IMR-90 (cell line): ENCODE data around the gene SCYGR5. TPM values are rescaled to one million over a fixed set of nuclear protein-coding genes. Genes with fewer than 3 reads are reported as not detected.

ENCODE experiments used
- ATAC-seq: fragments of 200-7000 bp; cut with Tn5 transposase; 2 replicates; pipeline ENCODE4 v1.9.1; 2020; ENCODE audit warnings: low read depth, mild to moderate bottlenecking, moderate library complexity
- BruUV-seq: library from RNA; stranded (reverse); fragments of 400-500 nt; replicated peaks from 2 replicates; lab custom pipeline; 2021; lab: Mats Ljungman, UMichigan
- CTCF ChIA-PET: fragments of 300-600 bp; formaldehyde crosslinking; extraction: SDS; loops from one replicate; lab custom pipeline; 2021; ENCODE audit warnings: antibody characterized with exemption; lab: Yijun Ruan, JAX
- POLR2A ChIA-PET: fragments of 300-600 bp; sonication (Branson Sonifier 250); formaldehyde crosslinking; loops from one replicate; lab custom pipeline; 2022; ENCODE audit warnings: antibody characterized with exemption; ENCODE audit not compliant: unreplicated experiment; lab: Charles Lee
- DNase-seq: peaks from one replicate; pipeline ENCODE4 v3.0.0; 2013
- H2AFZ ChIP-seq: replicated peaks from 2 replicates; pipeline ENCODE3; 2013; ENCODE audit warnings: low read length, mild to moderate bottlenecking; ENCODE audit not compliant: poor library complexity
- H2AK5ac ChIP-seq: 2 replicates; pipeline ENCODE4 v1.6.1; 2013; ENCODE audit warnings: low read depth, low read length, inconsistent platforms
- H2AK9ac ChIP-seq: replicated peaks from 2 replicates; pipeline ENCODE3; 2013; ENCODE audit warnings: mild to moderate bottlenecking, low read depth, low read length, moderate library complexity; ENCODE audit not compliant: poor library complexity
- H2BK120ac ChIP-seq: 2 replicates; pipeline ENCODE4 v1.6.1; 2013; ENCODE audit warnings: low read depth, low read length, inconsistent platforms
- H2BK15ac ChIP-seq: 3 replicates; pipeline ENCODE4 v1.6.1; 2013; ENCODE audit warnings: low read depth, low read length, inconsistent platforms
- H2BK20ac ChIP-seq: 2 replicates; pipeline ENCODE4 v1.6.1; 2013; ENCODE audit warnings: low read depth, mild to moderate bottlenecking, inconsistent platforms, low read length, moderate library complexity
- H2BK5ac ChIP-seq: 2 replicates; pipeline ENCODE4 v1.6.1; 2013; ENCODE audit warnings: mild to moderate bottlenecking, low read depth, low read length, inconsistent platforms; ENCODE audit not compliant: poor library complexity, severe bottlenecking
- H3K14ac ChIP-seq: replicated peaks from 2 replicates; pipeline ENCODE4 v1.6.1; 2013; ENCODE audit warnings: low read depth, low read length, inconsistent platforms
- H3K18ac ChIP-seq: 2 replicates; pipeline ENCODE4 v1.6.1; 2013; ENCODE audit warnings: low read depth, low read length, control low read depth
- H3K23ac ChIP-seq: 2 replicates; pipeline ENCODE4 v1.6.1; 2013; ENCODE audit warnings: low read depth, low read length, inconsistent platforms
- H3K27ac ChIP-seq: 2 replicates; pipeline ENCODE4 v1.5.1; 2013; ENCODE audit warnings: mild to moderate bottlenecking, control low read depth, low read length; ENCODE audit not compliant: insufficient read depth
- H3K27me3 ChIP-seq: 2 replicates; pipeline ENCODE4 v1.6.1; 2013; ENCODE audit warnings: low read length; ENCODE audit not compliant: control insufficient read depth, insufficient read depth
- H3K36me3 ChIP-seq: 2 replicates; pipeline ENCODE4 v1.6.1; 2013; ENCODE audit warnings: low read length, mixed read lengths; ENCODE audit not compliant: control insufficient read depth, insufficient read depth
- H3K4ac ChIP-seq: 2 replicates; pipeline ENCODE4 v1.6.1; 2013; ENCODE audit warnings: low read depth, low read length, inconsistent platforms
- H3K4me1 ChIP-seq: 2 replicates; pipeline ENCODE4 v1.6.1; 2013; ENCODE audit warnings: low read length, mixed read lengths; ENCODE audit not compliant: control insufficient read depth, insufficient read depth
- H3K4me2 ChIP-seq: 2 replicates; pipeline ENCODE4 v1.6.1; 2013; ENCODE audit warnings: low read depth, mild to moderate bottlenecking, control low read depth, low read length, moderate library complexity
- H3K4me3 ChIP-seq: 2 replicates; pipeline ENCODE4 v1.5.1; 2013; ENCODE audit warnings: low read depth, mild to moderate bottlenecking, control low read depth, low read length, moderate library complexity; ENCODE audit not compliant: insufficient read depth
- H3K56ac ChIP-seq: 2 replicates; pipeline ENCODE4 v1.6.1; 2013; ENCODE audit warnings: low read length, inconsistent platforms; ENCODE audit not compliant: insufficient read depth; ENCODE audit errors: extremely low read depth
- H3K79me1 ChIP-seq, 2 experiments: 2 replicates each; pipeline ENCODE4 v1.6.1; 2013; ENCODE audit warnings: low read length in 2 of 2, inconsistent platforms in 1 of 2, low read depth in 1 of 2
- H3K9ac ChIP-seq: 2 replicates; pipeline ENCODE4 v1.6.1; 2013; ENCODE audit warnings: low read depth, low read length, control low read depth
- H3K9me1 ChIP-seq: 2 replicates; pipeline ENCODE4 v1.6.1; 2013; ENCODE audit warnings: low read length, inconsistent platforms; ENCODE audit not compliant: insufficient read depth
- H3K9me3 ChIP-seq: 2 replicates; pipeline ENCODE4 v1.6.1; 2013; ENCODE audit warnings: low read length; ENCODE audit not compliant: control insufficient read depth, insufficient read depth
- H4K20me1 ChIP-seq: 2 replicates; pipeline ENCODE4 v1.6.1; 2013; ENCODE audit warnings: low read length, inconsistent platforms; ENCODE audit not compliant: insufficient read depth
- H4K5ac ChIP-seq: 2 replicates; pipeline ENCODE4 v1.6.1; 2013; ENCODE audit warnings: mild to moderate bottlenecking, low read depth, low read length, control low read depth
- H4K8ac ChIP-seq, 2 experiments: 2 replicates each; pipeline ENCODE4 v1.6.1; 2013; ENCODE audit warnings: low read depth in 2 of 2, low read length in 2 of 2, control low read depth in 1 of 2, inconsistent platforms in 1 of 2
- H4K91ac ChIP-seq: 2 replicates; pipeline ENCODE4 v1.6.1; 2013; ENCODE audit warnings: low read depth, low read length, inconsistent platforms; ENCODE audit not compliant: insufficient read depth
- BHLHE40 ChIP-seq: fragments of 150-350 bp; IDR thresholded peaks from 2 replicates; pipeline ENCODE4 v1.6.1; 2016; ENCODE audit warnings: mild to moderate bottlenecking, low read depth, low read length
- CEBPB ChIP-seq: IDR thresholded peaks from 2 replicates; pipeline ENCODE4 v1.6.1; 2012; ENCODE audit warnings: low read depth, low read length, improper control_type of control experiment
- CHD1 ChIP-seq: IDR thresholded peaks from 2 replicates; pipeline ENCODE4 v1.6.1; 2012; ENCODE audit warnings: low read depth, low read length, improper control_type of control experiment
- CTCF ChIP-seq: conservative IDR thresholded peaks from 2 replicates; pipeline ENCODE4 v1.5.1; 2012; ENCODE audit warnings: mild to moderate bottlenecking, low read depth, low read length, improper control_type of control experiment
- ELK1 ChIP-seq: fragments of 150-350 bp; IDR thresholded peaks from 2 replicates; pipeline ENCODE4 v1.6.1; 2016; ENCODE audit warnings: low read depth, mild to moderate bottlenecking, low read length, moderate library complexity, borderline replicate concordance
- FOS ChIP-seq: fragments of 150-350 bp; IDR thresholded peaks from 2 replicates; pipeline ENCODE4 v1.6.1; 2016; ENCODE audit warnings: low read depth, low read length
- MAFK ChIP-seq: IDR thresholded peaks from 2 replicates; pipeline ENCODE4 v1.6.1; 2012; ENCODE audit warnings: low read depth, low read length, improper control_type of control experiment
- MAZ ChIP-seq: IDR thresholded peaks from 2 replicates; pipeline ENCODE4 v1.6.1; 2012; ENCODE audit warnings: low read depth, mild to moderate bottlenecking, low read length, improper control_type of control experiment, moderate library complexity, borderline replicate concordance
- NFE2L2 ChIP-seq: fragments of 150-350 bp; IDR thresholded peaks from 2 replicates; pipeline ENCODE4 v1.6.1; 2016; ENCODE audit warnings: low read depth, mild to moderate bottlenecking, low read length
- RAD21 ChIP-seq: IDR thresholded peaks from 2 replicates; pipeline ENCODE4 v1.6.1; 2012; ENCODE audit warnings: low read length, improper control_type of control experiment
- RCOR1 ChIP-seq: IDR thresholded peaks from 2 replicates; pipeline ENCODE4 v1.6.1; 2012; ENCODE audit warnings: mild to moderate bottlenecking, low read length, improper control_type of control experiment; ENCODE audit not compliant: insufficient replicate concordance
- SMC3 ChIP-seq: fragments of 150-350 bp; IDR thresholded peaks from 2 replicates; pipeline ENCODE4 v1.6.1; 2016; ENCODE audit warnings: low read depth, mild to moderate bottlenecking, antibody characterized with exemption, low read length, moderate library complexity
- USF2 ChIP-seq: fragments of 150-350 bp; IDR thresholded peaks from 2 replicates; pipeline ENCODE4 v1.6.1; 2017; ENCODE audit warnings: mild to moderate bottlenecking, antibody characterized with exemption, low read length, low read depth
- WGBS, 2 experiments: methylation state at CpG; one replicate each; pipeline versions ENCODE4 v1.1.5 to v1.1.7; 2013; ENCODE audit warnings: missing lambda C conversion rate in 2 of 2; ENCODE audit not compliant: insufficient read length in 1 of 2; ENCODE audit errors: extremely low coverage in 2 of 2; 5-methylcytosine and 5-hydroxymethylcytosine counted together
- dilution Hi-C: fragments of 300-500 bp; cut with HindIII; formaldehyde crosslinking; loops from one replicate; pipeline ENCODE4 v1.14.3; 2018; ENCODE audit warnings: low sequenced_read_pairs; ENCODE audit not compliant: unreplicated experiment
- in situ Hi-C: fragments of 300-500 bp; cut with MboI; formaldehyde crosslinking; loops from 3 replicates; pipeline ENCODE4 v1.14.3; 2019; ENCODE audit warnings: low sequenced_read_pairs, inconsistent platforms, mixed read lengths
- intact Hi-C: fragments of 100-400 bp; cut with micrococcal nuclease; formaldehyde crosslinking; loops from 2 replicates; pipeline ENCODE4 v1.10.0; 2022
- polyA plus RNA-seq, 3 experiments: library from polyadenylated mRNA; depleted of rRNA; stranded (reverse); fragments of >200 nt; gene quantifications; 2 replicates each; pipeline ENCODE4 v1.2.3, GENCODE V29; 2012; ENCODE audit warnings: low replicate concordance in 1 of 3
- total RNA-seq: library from RNA; depleted of rRNA; stranded (reverse); fragments of >200 nt; gene quantifications from 2 replicates; pipeline ENCODE4 v1.2.3, GENCODE V29; 2012

The SCYGR5 gene
- total and polyA plus RNA-seq, 2 of the 4 experiments (the other 2 are of a cell fraction) = not detected

- peak; percentile 7 for DNase-seq
Measured at GRCh38 chr2:227703280-227703732, 36.7 kb downstream of the SCYGR5 start.

More at GRCh38 chr2:227703280-227703732, 36.7 kb downstream of the SCYGR5 start:
- Histone ChIP-seq H3K4me2 (no peak overlapping the region; the same call in 1 of the 2 replicates), H2BK20ac (no peak overlapping the region), H2BK5ac (no peak overlapping the region), H3K9me1 (no peaks in the 10 kb centered on the region), H3K27me3 (no peaks in the 10 kb centered on the region), H3K27ac (no peak overlapping the region), H4K91ac (no peak overlapping the region), H3K18ac (no peak overlapping the region), H2BK120ac (no peak overlapping the region), H2AK9ac (no peak overlapping the region), H4K5ac (no peak overlapping the region), H4K20me1 (no peaks in the 10 kb centered on the region), H3K23ac (no peak overlapping the region), H4K8ac (no peak overlapping the region), H3K9ac (no peak overlapping the region), H2AFZ (no peak overlapping the region), H3K4me1 (no peaks in the 10 kb centered on the region), H2BK15ac (no peak overlapping the region), H3K4me3 (no peak overlapping the region), H3K4ac (no peak overlapping the region), H2AK5ac (no peak overlapping the region), H3K56ac (no peak overlapping the region), H3K9me3 (no peaks in the 10 kb centered on the region), H3K36me3 (no peaks in the 10 kb centered on the region), H3K14ac (no peak overlapping the region), H3K79me1 (no peaks in the 10 kb centered on the region)
- TF ChIP-seq USF2 (no peak), MAZ (no peak), SMC3 (no peak), NFE2L2 (no peak), ELK1 (no peak), CTCF (no peak), MAFK (no peak), CHD1 (no peak), FOS (no peak), CEBPB (no peak), RCOR1 (no peak), RAD21 (no peak), BHLHE40 (no peak)
- BruUV-seq = no TSS peak
- ChIA-PET POLR2A (no interaction called here), CTCF (interaction anchor here (0.7 kb wide), 1 partner anchor 45 kb away, joined by 3 read pairs; no protein-coding TSS in a partner anchor)
- in situ Hi-C loops = no loop called here
- intact Hi-C loops = no loop called here
- dilution Hi-C loops = no loop called here
- no CpG with 5 or more reads among the region's 4 CpGs for WGBS, 2 experiments
- ATAC-seq = peak; percentile 35
